Medulla oblongata (tissue), 1 donor: ENCODE data around the gene ADSS1.

Experiments used
- DNase-seq: peaks from one replicate; pipeline ENCODE4 v3.0.0-alpha.2; 2015; ENCODE audit errors: extremely low spot score

Gene ADSS1

GRCh38 chr14:104795781-104796686 lies 72.0 kb downstream of the ADSS1 start:
- peak; percentile 38 for DNase-seq

GRCh38 chr14:104796687-104797081 lies 72.7 kb downstream of the ADSS1 start:
- DNase-seq, result no peak
